GM21390 (cell line): ENCODE measurements around the gene ETFB.

Experiments used
- ATAC-seq: cut with Tn5 transposase; IDR thresholded peaks from one replicate; pipeline ENCODE4 v1.9.1; 2021; ENCODE audit not compliant: unreplicated experiment

ETFB gene

DNA sequence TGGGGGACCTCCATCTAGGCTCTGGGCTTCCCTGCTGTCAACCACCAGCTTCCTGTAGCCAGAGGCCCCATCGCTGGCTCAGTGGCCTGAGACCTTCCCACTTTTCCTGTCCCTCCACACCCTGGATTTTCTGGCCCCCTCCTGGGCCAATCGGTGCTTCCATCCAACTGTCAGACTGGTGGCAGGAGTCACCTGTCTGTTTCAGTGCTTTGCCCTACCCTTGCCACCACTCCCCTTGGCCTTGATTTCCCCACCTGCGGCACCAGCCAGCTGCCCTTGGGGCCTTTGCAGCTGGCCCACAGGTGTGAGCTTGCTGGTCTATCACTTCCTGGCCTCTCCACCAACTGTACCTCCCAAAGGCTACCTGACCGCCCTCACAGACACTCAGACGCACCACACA lies 36.8 kb downstream of the ETFB start:
- no peak for ATAC-seq

DNA sequence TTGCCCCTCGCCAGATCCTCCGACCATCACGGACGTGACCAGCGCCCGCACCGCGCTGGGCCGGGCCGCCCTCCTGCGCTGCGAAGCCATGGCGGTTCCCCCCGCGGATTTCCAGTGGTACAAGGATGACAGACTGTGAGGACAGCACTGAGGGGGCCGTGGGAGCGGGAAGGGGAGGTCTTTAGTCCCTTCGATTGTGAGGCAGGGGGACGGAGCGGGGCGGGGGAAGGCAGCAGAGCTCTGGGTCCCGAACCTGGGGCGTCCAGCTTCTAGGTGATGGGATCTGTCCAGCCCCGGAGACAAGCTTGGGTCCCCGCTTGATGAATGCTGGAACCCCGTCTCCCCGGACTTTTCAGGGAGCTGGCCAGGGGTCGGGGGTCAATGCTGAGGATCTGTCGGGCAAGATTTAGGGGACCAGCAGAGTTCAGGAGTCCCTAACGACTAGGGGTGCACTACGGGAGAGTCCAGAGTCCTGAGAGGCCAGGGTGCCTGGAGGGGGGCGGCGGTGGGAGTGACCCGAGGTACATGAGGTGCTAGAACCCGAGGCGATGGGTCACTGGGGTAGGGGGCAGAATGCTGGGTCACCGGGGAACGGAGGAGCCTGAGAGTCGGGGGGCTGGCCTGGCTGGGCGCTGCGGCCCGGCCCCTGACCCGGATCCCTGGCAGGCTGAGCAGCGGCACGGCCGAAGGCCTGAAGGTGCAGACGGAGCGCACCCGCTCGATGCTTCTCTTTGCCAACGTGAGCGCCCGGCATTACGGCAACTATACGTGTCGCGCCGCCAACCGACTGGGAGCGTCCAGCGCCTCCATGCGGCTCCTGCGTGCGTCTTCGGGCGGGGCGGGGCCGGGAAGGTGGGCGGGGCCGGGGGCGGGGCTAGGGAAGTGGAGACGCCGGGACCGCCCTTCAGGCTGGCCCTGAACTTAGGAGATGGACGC lies 38.9 kb downstream of the ETFB start:
- ATAC-seq: no peak

DNA sequence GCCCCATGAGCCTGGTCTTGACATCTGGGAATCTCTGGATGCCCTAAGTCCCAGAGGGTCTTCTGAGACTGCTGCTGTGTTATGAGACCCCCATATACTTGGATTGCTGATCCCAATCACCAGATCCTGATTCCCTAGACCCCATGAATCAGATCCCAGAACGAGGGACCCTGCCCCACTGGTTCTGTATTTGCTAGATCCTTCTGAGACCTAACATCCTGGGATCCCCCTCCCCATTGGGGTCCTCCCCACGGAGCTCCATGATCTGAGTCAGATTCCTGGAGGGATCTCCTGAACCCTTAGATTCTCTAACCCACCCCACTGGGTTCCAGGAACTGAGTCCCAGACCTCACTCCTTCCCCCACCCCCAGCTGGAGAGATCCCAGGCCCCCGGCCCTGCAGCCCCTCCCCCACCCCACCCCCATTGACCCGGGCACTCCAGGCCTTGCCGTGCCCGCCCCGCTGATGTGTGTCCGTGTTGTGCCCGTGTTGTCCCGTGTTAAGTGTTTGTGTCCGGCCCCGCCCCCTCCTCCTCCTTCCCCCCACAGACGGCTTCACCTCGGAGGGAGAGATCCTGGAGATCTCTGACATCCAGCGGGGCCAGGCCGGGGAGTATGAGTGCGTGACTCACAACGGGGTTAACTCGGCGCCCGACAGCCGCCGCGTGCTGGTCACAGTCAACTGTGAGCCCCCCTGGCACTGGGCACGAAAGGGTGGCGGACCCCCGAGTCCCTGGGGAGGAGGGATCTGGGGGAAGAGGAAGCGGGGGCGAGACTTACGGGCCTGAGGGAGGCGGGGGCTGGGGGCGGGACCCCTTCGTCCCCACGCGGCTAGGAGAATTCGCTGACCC lies 39.7 kb downstream of the ETFB start:
- no peak for ATAC-seq

DNA sequence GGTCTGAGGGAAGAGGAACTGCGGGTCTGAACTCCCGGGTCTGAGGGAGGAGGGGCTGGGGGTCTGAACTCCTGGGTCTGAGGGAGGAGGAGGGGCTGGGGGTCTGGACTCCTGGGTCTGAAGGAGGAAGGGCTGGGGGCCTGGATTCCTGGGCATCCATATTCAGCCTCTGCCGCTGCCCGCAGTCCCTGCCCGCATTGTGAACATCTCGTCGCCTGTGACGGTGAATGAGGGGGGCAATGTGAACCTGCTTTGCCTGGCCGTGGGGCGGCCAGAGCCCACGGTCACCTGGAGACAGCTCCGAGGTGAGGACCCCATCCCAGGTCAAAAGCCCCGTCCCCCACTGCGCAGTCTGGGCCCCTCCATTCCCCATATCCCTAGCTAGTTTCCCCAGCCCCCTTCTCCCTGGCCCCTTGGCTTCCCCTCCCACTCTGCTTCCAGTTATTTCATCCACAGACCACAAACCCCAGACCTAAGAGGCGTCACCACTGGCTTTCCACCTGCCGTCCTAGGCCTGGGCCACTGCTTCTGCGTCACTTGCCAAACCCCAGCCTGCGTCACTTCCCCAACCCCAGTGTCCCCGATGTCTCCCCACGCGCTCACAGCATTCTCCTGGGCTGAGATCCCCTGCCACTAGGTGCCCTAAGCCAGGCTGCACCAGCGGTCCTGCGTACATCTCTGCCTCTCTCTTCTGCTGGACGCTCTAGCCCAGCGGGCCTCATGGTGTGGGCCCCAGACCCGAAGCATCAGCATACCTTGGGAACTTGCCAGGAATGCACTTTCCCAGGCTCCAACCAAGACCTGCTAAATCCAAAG lies 40.8 kb downstream of the ETFB start:
- ATAC-seq: no peak

DNA sequence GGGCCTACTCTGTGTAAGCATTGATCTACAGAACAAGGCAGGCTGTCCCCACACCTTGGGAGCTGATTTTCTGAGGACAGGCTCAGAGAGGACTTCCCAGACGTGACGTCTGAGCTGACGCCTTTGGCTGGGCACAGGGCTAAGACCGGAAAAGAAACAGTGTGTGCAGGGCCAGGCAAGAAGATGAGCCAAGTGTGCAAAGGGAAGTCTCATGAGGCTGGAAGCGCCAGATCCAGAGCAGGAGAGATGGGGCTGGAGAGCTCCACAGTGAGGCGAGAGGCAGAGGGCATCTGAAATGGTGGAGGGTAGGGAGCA lies 42.1 kb downstream of the ETFB start:
- ATAC-seq: no peak

DNA sequence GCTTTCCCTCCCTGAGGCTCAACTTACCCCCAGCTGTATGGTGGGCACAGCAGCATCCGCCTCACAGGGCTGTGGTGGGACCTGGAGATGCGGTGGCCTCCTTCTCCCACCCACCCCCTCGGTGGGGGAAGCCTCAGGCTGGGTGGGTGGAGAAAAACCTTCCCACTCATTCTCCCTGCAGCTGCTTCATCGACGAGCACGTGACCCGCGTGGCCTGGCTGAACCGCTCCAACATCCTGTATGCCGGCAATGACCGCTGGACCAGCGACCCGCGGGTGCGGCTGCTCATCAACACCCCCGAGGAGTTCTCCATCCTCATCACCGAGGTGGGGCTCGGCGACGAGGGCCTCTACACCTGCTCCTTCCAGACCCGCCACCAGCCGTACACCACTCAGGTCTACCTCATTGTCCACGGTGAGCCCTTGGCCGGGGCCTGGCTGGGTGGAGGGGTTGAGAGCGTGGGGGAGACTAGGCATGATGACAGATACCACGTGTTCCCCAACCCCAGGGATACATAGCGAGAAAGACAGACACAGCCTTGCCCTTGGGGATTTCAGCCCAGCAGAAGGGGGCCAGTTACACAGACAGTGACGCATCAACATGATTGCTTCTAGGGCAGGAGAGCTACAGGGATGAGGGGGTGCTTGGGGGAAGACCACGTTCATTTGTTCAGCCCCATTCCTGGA lies 42.6 kb downstream of the ETFB start:
- no peak for ATAC-seq

DNA sequence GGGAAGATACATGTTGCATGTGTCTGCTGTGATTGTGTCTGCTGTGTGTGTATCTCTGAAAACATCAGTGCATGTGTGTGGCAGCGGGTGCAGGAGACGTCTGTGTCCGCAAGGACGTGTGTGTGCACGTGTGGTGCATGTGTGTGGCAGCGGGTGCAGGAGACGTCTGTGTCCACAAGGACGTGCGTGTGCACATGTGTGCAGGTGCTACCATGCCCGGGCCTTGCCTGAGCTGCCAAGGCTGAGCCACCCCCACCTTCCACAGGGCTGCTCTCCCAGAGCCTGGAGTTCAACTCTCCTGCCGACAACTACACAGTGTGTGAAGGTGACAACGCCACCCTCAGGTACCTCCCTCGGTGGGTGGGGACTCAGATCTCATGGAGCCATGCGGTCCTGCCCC lies 44.4 kb downstream of the ETFB start:
- ATAC-seq: no peak

DNA sequence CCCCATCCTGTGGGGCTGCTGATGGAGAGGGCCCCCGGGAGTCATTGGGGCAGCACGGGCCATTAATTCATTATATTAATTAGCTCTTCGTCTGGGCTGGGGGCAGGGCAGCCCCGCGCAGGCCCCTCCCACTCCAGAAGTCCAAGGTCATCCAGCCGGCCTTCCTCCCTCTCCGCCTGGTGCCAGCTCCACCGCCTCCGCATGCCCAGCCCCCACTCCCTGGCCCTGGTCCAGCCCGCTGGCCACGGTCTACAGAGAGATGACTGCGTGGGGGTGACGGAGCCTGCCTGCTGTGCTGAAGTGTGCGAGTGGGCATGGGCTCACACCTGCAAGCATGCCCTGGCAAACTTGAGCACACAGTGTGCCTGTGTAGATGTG lies 45.9 kb downstream of the ETFB start:
- ATAC-seq: no peak

DNA sequence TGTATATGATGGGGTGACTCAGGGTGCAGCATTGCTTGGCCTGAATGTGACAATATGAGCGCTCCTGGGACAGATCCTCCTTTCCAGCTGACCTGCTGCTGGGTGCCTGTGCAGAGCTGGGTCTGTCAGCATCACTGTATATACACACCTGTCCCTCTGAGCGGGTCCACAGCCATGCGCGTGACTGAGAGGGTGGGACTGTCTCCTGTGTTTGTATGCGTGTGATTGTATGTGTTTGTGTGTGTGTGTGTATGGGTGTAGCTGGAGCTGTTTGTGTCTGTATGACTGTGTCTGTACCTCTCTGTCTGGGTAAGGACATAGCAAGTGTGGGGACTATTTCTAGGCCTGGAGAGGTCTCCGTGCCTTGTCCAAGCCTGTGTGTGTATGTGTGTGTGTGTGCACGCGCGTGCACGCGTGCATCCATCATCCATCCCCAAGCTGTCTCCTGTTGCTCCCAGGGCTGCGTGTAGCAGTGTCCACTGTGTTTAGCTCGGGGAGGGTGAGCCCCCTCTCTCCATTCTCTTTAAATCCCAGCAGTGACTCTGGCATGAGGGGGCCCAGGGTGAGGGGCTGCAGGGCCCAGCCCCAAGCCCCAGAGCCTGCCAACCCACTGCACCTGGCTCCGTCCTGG lies 46.4 kb downstream of the ETFB start:
- no peak for ATAC-seq

DNA sequence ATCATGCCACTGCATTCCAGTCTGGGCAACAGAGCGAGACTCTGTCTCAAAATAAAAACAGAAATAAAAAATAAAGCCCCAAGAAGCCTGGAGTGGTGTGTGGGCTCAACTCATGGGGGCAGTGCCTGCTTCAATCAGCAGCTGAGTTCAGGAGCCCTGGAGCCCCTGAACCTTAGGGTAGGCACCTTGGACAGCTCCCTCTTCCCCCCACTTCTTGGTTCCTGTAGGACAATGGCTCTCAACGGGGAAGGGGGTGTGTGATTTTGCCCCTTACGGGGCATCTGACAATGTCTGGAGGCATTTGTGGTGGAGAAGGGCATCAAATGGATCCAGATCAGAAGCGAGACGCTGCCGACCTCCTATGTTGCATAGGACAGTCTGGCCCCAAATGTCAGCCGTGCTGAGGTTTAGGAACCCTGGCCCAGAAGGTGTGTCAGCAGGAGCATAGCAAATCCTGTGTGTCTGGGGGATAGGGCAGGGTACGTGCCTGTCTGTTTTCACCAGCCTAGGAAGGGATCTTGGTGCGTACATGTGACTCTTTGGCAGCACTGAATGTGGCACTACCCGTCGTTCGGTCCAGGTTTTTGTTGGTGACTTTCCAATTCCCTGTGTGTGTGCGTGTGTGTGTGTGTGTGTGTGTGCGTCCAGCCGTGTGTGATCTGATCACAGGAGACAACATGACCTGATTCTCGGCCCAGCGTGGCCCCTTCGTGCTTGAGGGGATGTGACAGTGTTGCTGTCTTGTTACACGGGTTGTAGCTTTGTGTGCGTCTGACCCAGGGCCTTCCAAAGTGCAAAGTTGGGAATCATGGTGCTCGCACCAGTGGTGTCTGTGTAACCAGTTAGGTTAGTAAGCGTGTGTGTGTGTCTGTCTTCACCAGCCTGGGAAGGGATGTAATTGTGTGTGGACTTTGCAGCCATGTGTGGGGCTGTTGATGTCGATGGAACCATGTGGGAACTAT lies 47.2 kb downstream of the ETFB start:
- no peak for ATAC-seq

DNA sequence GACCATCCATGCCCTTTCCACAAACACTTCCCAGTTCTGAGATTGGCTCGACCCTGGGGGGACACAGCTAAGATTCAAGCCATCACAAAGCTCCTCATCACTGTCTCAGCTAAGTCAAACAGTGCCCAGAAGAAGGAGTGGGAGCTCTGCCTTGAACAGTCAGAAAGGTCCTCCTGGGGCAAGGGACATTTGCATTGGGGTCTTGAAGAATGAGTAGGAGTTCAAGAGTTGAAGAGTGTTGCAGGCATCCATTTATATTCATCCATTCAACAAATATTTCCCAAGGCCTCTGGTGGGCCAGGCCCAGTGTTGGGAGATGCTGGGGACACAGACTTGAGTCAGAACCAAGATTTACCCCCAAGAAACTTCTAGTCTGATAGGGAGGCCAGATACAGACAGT lies 48.2 kb downstream of the ETFB start:
- no peak for ATAC-seq

DNA sequence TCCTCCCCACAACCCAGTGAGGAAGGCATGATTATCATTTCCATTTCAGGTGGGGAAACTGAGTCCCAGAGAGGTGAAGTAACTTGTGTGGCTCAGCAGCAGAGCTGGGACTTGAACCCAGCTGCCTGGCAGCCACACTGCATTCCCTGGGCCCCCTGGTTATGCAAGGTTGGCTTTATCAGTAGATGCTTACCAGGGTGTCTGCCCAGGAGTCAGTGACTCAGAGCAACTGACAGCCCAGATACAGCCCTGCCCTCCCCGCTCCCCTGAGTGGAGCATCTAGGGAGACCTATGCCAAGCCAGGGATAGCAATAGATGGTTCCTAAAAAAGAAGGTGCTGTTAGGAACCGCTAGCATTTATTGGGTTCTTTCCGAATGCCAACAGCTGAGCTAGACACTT lies 48.8 kb downstream of the ETFB start:
- no peak for ATAC-seq

DNA sequence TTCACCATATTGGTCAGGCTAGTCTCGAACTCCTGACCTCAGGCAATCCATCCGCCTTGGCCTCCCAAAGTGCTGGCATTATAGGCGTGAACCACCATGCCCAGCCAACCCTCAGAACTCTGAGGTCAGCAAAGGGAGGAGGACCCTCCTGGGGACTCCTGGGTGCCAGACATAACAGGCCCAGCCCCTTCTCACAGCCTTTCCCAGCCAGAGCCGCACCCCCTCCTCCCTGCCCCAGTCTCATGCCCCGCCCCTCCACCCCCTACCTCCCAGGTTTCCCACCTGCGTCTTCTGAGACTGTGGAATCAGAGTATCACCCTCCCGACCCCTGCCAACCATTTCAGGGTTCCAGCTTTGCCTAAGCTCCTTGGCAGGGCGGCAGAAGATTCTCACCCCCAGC lies 49.5 kb downstream of the ETFB start:
- ATAC-seq: no peak

DNA sequence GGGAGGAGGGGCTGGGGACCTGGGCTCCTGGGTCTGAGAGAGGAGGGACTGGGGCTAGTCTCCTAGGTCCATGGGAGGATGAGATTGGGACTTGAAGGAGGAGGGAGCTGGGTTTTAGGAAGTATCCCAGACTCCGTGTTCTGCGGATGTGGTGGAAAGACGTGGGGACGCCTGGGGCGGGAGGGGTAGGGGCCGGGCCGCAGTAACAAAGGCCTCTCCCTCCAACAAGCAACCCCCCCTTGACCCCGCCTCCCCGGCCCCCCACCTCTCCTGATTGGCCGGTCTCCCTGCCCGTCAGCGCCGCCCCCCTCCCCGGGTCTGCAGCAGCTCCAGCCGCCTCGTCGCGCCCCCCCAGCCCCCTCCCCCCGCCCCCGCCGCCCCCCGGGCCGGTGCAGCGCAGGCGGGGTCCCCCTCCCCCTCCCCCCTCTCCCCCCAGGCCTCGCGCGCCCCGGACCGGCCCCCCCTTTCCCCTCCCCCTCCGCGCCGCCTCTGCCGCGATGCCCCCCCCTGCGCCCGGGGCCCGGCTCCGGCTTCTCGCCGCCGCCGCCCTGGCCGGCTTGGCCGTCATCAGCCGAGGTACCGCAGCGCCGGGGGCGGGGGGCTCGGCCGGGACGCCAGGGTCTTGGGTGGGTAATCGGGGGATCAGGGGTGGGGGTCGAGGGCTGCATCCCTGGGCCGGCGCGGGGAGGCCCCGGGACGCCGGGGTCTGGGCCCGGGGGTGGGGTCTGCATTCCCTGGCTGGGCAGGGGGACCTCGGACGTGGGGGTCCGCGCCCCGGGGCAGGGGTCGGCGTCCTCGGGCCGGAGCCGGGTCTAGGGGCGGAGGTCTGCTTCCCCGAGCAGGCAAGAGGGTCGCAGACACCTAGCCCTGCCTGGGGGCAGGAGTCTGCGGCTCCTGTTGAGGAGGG lies 54.6 kb downstream of the ETFB start, which contains the start of gene IGLON5:
IGLON5 (plus strand) TSS at position 294 of the 907 bp plus-strand sequence; CDS start at position 498, 204 bp downstream.
- ATAC-seq: no peak

DNA sequence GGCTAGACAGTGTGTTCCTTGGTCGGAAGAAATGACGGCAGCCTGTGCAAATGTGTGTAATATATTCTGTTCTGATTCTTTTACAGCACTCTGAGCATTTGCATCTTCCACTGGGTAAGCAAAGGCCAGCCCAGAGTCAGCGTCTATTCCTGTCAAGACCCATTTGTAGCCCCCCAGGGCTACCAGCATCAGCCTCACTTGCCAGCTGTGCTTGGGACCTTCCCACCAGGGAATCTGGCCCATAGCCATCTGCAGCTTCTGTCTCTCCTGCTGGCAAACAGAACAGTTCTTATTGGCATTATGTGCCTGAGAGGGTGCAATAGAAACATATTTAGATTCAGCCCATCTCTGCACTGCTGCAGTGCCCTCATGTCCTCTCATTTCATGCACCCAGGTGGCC lies 60.7 kb downstream of the ETFB start:
- ATAC-seq: no peak

DNA sequence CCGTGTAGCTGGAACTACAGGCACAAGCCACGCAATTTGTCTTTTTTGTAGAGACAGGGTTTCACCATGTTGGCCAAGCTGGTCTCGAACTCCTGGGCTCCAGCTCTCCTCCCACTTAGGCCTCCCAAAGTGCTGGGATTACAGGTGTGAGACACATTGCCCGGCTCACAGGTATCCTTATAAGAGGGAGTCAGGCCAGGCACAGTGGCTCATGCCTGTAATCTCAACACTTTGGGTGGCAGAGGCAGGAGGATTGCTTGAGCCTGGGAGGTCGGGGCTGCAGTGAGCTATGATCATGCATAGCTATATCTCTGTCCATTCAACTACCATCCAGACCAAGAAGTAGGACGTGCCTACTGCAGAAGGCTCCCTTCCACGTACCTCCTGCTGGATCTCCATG lies 64.9 kb downstream of the ETFB start:
- no peak for ATAC-seq

DNA sequence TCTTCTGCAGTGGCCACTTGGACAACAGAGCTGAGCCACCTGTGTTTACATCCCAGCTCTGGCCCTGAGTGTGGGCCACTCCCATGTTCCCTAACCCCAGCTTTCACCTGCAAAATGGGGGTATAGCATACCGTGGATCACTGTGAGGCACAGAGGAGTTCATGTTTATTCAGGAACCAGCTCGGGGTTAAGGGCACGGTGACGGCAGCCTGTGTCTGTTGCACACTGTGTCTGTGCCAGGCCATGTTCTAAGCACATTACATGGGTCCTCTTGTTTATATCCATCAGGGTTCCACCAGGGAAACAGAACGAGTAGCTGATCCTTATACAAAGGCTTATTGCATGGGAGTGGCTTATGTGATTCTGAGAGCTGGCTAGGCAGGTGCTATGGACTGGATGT lies 68.8 kb downstream of the ETFB start:
- ATAC-seq: no peak
